Measurements from ENCODE around the gene KRT79. TPM values are rescaled to one million over a fixed set of nuclear protein-coding genes. Genes with fewer than 3 reads are reported as not detected.
"Not testable (repeated sequence)": the region's sequence is repeated elsewhere in the genome, so short reads cannot be mapped to it uniquely, and the experiment has no call there.

KRT79 gene
- total and polyA plus RNA-seq, 2 experiments from 2014 or later: not detected

DNA sequence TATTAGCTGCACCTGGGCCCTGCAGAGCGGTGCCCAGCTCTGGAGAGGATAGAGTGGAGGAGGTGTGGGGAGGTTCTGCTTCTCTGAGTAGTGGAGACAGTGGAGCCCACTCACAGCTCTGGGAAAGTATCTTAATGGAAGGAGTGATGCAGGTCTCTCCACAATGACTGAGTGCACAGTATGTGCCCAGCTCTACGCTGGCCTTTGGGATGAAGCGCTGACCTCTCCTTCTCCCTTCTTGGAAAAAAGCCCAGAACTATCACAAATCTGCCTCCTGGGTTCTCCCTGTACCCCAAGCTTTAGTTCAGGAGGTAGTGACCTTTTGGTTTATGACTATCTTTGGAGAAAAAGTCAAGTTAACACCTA lies 37.7 kb downstream of the KRT79 start:
- DNase-seq (ENCODE audit: low read depth in 1 of 2, low spot score in 1 of 2): no peak
- no peak overlapping the region for H3K27ac ChIP-seq
- H3K4me3 ChIP-seq: no peak overlapping the region
- H3K27me3 ChIP-seq: peaks cover 18% of the 10 kb centered on the region
- no peaks in the 10 kb centered on the region for H3K36me3 ChIP-seq
- no peaks in the 10 kb centered on the region for H3K4me1 ChIP-seq (ENCODE audit: low read depth)
- H3K9me3 ChIP-seq (ENCODE audit: low read depth): no peaks in the 10 kb centered on the region
- TF ChIP-seq, protein P1, sequence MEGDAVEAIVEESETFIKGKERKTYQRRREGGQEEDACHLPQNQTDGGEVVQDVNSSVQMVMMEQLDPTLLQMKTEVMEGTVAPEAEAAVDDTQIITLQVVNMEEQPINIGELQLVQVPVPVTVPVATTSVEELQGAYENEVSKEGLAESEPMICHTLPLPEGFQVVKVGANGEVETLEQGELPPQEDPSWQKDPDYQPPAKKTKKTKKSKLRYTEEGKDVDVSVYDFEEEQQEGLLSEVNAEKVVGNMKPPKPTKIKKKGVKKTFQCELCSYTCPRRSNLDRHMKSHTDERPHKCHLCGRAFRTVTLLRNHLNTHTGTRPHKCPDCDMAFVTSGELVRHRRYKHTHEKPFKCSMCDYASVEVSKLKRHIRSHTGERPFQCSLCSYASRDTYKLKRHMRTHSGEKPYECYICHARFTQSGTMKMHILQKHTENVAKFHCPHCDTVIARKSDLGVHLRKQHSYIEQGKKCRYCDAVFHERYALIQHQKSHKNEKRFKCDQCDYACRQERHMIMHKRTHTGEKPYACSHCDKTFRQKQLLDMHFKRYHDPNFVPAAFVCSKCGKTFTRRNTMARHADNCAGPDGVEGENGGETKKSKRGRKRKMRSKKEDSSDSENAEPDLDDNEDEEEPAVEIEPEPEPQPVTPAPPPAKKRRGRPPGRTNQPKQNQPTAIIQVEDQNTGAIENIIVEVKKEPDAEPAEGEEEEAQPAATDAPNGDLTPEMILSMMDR (IDR thresholded peaks at IDR 0.05; ENCODE audit: low read depth, low read length): no peak

DNA sequence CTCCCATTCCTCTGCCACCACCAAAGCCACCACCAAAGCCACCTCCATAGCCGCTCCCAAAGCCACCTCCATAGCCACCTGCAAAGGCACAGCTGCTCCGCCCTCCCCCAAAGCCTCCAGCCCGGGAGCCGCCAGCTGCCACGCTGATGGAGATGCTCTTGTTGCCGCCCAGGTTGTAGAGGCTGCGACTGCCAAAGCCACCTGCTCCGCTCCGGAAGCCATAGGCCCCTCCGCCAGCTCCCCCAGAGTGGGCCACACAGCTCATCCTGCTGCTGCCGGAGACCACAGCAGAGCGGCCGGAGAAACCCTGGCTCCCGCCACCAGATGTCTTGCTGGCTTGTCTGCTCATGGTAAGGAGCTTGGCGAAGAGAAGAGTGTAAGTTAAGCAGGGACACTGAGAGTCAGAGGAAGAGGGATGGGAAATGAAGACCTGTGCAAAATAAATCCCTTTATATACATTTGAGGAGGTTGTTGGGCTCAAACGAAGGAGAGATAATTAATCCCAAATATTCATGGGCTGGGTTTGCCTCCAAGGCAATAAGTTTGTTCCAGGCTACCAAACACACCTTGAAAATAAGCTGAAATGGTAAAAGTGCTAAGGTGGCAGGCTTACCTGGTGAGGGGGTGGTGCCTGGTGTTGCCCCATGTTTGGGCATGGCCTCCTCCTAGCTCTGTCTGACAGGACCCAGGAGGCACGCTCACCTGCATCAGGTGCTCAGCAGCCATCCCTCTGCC lies 38.2 kb downstream of the KRT79 start, which contains the start of gene KRT3:
KRT3 (minus strand) TSS at position 424 of the 735 bp plus-strand sequence; CDS start at position 349, 75 bp downstream.
- Histone ChIP-seq H3K4me1 (ENCODE audit: low read depth) (no peaks in the 10 kb centered on the region), H3K27ac (no peak within 1 kb of the TSS), H3K27me3 (peaks cover 18% of the 10 kb centered on the region), H3K36me3 (no peaks in the 10 kb centered on the region), H3K9me3 (ENCODE audit: low read depth) (no peaks in the 10 kb centered on the region), H3K4me3 (no peak within 1 kb of the TSS)
- no peak for DNase-seq (ENCODE audit: low read depth in 1 of 2, low spot score in 1 of 2)
- TF ChIP-seq, protein P1 (IDR thresholded peaks at IDR 0.05; ENCODE audit: low read depth, low read length): no peak

DNA sequence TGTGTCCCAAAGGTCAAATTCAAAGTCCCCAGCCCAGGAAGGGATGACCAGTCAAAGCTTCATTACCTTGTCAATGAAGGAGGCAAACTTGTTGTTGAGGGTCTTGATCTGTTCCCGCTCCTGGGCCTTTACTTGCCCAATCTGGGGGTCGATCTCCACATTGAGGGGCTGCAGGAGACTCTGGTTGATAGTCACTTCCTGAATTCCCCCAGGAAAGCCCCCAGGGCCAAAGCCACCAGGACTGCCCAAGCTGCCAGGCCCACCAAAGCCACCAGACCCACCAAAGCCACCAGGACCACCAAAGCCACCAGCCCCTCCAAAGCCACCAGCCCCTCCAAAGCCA lies 38.8 kb downstream of the KRT79 start:
- H3K4me3 ChIP-seq; DNase-seq (ENCODE audit: low read depth in 1 of 2, low spot score in 1 of 2); H3K4me1 ChIP-seq (ENCODE audit: low read depth); H3K9me3 ChIP-seq (ENCODE audit: low read depth); H3K27ac ChIP-seq; H3K36me3 ChIP-seq: not testable (repeated sequence)
- peaks cover 24% of the 10 kb centered on the region for H3K27me3 ChIP-seq

DNA sequence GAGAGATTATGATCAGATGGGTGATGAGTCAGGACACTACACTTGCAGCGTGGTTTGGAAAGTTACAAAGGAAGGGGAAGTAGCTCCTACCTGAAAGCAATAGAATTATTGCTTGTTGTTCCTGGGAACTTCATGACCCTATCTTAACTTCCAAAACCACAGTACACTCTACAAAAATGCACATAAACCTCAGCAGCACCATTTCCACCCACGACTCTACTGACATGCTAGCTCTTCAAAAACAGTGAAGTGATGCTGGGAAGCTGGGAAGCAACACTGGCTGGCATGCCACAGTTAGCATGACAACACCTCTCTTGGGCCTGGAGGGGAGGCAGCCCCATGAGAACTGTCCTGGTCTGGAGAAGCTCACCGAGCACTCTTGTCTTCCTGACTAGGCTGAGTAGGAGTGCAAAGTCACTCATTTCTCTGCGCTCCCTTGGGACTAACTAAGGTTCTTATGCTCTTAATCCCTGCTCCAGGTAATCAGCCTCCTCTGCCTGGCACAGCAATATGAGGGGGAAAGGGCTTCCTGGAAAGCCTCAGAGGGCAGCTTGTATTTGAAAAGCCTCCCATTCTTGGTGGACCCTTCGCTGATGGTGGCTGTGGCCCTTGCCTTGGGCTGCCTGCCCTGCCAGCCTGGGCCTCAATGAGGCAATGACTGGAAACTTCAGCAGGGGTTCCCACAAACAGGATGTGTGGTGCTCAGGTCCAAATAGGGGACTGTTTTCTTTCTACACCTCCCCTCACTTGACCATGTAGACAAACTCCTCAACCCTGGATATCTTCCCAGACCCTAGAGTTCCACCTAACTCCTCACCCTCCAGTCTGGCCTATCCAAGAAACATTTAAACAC lies 39.4 kb downstream of the KRT79 start:
- no peak for DNase-seq (ENCODE audit: low read depth in 1 of 2, low spot score in 1 of 2)
- Histone ChIP-seq H3K27me3 (peaks cover 30% of the 10 kb centered on the region), H3K9me3 (ENCODE audit: low read depth) (no peaks in the 10 kb centered on the region), H3K36me3 (no peaks in the 10 kb centered on the region), H3K27ac (no peak overlapping the region), H3K4me1 (ENCODE audit: low read depth) (no peaks in the 10 kb centered on the region), H3K4me3 (no peak overlapping the region)
- TF ChIP-seq, protein P1 (IDR thresholded peaks at IDR 0.05; ENCODE audit: low read depth, low read length): no peak

DNA sequence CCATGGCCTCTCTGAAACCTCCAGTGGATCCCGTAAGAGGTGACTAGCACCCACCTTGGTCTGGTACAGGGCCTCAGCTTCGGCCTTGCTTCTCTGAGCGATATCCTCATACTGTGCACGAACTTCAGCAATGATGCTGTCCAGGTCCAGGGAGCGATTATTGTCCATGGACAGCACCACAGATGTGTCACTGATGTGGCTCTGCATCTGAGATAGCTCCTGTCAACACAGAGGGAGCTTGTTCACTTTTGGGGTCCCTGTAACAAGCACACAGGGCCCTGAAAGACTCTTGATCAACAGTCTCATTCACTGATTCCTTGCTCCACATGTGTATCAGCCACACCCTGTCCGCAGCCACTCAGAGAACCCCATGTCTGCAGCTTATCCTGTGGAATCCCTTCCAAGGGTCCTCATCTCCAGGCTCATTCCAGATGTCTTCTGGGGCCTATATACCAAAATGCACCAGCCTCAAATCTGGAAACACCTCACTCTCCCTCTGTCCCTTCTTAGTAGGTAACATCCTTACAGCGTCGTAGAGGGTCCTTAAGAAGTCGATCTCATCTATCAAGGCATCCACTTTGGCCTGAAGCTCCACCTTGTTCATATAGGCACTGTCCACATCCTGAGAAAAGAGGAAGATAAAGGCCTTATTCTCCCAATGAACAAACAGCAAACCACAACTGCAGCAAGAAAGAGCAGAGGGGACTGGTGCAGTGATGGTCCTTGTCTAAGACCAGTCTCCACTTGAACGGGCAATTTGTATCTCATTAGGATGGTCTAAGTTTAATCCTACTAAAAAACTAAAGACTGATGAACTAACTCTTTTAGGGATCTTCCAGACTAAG lies 41.7 kb downstream of the KRT79 start:
- Histone ChIP-seq H3K4me3 (no peak overlapping the region), H3K27me3 (peaks cover 37% of the 10 kb centered on the region), H3K4me1 (ENCODE audit: low read depth) (no peaks in the 10 kb centered on the region), H3K27ac (no peak overlapping the region), H3K9me3 (ENCODE audit: low read depth) (no peaks in the 10 kb centered on the region), H3K36me3 (no peaks in the 10 kb centered on the region)
- DNase-seq (ENCODE audit: low read depth in 1 of 2, low spot score in 1 of 2): no peak
- TF ChIP-seq, protein P1 (IDR thresholded peaks at IDR 0.05; ENCODE audit: low read depth, low read length): no peak
